NCI-H524 (cell line): ENCODE data around the gene PUSL1.

ENCODE experiments used
- DNase-seq, 2 experiments: peaks; one replicate each; lab custom pipeline; 2025; lab: John Stamatoyannopoulos, UW

The PUSL1 gene

DNA sequence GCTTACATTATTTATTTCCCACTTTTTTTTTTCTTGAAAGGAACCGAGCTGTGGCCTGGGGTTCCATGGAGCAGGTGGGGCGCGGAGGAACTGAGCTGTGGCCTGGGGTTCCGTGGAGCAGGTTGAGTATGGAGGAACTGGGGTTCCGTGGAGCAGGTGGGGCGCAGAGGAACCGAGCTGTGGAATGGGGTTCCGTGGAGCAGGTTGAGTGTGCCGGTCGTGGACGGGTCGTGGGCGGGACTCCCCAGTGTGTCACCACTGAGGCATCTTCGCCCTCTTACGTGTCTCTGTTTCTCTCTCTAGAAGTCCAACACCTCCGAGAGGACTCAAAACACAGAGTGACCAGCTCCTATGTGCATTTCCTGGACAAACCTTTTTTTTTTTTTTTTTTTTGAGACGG lies 29.4 kb upstream of the PUSL1 start:
- DNase-seq = no peak

DNA sequence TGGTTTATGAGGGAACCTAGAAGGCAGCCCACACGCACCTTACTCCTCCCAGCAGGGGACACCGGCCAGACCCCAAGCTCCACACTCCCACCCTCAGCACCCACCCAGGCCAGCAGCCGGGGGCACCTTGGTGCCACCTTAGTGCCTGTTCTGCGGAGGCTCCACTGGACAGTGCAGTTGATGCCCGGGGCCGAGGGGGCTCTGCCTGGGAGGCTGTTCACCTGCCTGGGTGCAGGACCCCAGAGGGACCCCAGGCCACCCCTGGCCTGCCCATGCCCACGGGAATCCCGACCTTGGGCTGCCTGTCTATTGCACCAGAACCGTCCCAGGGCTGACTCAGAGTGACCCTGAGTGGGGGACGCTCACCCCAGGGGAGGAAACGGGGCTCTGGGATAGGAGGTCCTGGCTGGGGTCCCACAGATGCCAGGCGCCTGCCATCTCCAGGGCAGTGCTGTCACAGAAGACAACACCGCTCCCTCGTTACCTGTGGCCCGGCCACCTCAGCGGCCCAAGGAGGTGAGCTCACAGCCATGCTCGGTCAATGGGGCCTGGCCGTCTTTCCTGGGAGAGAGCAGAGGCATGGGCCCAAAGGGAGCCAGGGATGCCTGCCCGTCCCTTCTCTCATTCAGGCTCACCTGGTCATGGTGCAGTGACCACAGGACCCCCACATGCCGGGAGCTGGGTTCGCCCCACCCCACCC lies 27.5 kb upstream of the PUSL1 start:
- DNase-seq = no peak

DNA sequence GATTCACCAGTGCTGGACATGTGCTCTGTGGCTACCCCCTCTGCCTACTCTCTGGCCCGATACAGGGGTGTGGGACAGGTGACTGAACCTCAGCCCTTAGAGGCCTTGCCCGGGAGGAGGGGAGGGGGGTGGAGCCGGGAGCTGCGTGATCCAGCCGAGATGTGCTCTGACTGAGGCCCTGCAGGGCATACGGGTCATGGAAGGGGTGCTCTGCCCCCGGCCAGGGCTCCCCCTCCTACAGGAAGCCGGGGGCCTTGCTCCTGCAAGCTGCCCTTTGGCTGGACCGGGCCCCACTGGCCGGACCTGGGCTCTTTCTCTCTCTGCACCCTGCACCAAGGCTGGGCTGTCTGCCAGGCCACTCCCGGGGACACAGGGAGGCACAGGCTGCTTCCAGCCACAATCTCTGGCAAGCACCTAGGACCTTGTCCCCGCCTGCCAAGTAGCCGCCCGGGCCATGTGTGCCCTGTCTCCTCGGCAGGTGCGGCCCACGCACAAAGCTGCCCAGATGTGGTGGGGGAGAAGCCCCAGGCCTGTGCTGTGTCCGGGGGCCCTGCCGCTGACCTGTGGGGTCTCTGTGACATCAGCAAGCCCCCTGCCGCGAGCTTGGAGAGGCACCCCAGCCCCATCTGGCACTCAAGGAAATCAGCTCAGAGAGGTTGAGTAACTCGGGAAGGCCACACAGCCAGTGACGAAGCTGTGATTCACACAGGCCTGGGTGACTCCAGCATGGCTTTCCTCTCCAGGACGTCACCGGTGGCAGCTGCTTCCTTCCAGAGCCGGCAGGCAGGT lies 26.7 kb upstream of the PUSL1 start:
- no peak for DNase-seq

DNA sequence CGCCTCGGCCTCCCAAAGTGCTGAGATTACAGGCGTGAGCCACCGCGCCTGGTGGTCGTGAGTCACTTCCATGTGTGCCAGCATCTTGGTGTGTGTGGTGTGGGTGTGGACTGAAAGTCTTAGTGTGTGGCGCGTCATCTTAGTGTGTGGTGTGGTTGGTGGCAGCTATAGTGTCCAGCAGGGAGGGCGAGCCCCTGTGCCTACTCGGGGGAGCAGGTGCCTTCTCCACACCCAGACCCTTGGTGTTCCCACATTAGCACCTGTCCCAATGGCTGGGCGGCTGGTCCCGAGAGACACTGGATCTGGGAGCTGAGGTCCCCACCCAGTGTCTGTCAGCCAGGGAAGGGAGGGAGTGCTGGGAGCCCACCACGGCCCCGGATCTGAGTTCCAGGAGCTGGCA lies 25.4 kb upstream of the PUSL1 start:
- no peak for DNase-seq

DNA sequence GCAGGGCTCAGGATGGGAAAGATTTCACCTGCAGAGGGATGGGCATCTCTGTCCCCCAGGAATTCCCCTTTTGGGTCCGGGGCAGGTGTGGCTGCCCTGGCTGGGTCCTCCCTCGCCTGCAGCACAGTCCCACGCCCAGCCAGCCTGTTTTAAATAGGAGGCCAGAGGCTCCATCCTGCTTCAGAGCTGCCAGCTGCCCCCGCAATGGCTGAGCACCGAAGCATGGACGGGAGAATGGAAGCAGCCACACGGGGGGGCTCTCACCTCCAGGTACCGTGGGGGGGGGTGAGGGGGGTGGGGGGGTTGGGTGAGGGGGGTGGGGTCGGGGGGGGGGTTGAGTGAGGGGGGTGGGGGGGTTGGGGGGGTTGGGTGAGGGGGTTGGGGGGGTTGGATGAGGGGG lies 24.6 kb upstream of the PUSL1 start:
- no peak for DNase-seq

DNA sequence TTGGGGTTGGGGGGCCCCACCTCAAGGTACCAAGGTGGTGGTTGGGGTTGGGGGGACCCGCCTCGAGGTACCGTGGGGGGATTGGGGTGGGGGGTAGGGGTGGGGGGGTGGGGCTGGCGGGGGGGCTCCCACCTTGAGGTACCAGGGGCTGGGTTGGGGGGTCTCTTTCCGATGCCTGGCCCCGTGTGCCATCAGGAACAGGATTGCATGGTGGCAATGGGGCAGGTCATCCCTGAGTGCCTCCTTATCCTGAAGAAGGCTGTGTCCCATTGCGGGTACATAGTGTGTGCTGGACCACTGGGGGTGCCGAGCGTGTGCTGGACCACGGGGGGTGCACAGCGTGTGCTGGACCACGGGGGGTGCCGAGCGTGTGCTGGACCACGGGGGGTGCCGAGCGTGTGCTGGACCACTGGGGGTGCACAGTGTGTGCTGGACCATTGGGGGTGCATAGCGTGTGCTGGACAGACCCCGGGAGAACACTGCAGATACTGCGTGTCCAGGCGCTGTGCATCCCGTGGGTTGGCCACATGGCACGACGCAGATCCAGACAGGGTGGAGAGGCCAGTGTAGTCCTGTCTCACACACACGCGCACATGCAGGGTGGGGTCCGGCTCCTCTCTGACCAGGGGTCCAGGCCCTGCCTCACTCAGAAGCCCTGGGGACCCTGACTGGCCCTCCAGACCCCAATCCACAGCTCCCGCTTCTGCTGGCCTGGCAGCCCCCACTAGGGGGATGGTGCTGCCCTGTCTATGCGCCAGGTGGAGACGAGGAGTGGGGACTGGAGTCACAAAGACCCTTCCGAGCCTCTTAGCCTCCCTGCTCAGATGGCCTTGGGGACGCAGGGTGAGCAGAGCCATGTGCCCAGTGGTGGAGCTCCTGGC lies 23.9 kb upstream of the PUSL1 start:
- no peak for DNase-seq

DNA sequence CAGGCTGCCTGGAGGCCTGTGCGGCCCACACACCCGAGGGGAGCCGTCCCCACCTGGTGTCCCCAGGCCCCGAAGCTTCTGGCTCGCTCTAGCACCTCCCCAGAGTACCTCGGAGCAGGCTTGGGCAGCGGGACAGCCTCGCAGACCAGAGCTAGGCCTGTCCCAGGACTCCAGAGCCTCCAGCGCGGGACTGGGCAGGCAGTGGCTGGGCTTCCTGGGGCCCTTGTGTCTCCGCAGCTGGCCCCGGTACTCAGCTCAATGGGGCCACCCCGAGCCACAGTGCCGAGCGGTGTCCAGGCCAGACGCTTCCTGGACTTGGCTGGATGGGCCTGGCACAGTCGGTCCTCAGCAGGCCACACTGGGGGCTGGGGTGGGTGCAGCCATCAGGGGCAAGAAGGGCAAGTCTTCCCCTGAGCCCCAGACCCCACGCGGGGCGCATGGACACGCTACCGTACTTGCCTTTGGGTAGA lies 23.3 kb upstream of the PUSL1 start:
- no peak for DNase-seq

DNA sequence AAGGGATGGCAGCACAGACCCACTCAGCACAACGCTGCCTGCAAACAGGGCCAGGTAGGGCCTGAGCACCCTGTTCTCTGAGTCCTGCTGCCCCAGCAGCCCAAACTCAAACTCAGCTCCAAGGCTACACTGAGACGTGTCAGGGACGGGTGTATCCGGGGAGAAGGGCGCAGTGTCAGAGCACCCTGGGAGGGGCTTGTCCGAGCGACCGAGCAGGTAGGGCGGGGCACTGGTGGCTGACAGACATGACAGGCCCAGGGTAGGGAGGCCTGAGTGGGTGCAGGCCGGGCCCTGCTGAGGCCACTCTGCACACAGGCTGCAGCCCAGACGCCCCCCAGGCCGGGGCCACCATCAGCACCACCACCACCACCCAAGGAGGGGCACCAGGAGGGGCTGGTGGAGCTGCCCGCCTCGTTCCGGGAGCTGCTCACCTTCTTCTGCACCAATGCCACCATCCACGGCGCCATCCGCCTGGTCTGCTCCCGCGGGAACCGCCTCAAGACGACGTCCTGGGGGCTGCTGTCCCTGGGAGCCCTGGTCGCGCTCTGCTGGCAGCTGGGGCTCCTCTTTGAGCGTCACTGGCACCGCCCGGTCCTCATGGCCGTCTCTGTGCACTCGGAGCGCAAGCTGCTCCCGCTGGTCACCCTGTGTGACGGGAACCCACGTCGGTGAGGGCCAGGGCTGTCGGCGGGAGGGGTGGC lies 22.6 kb upstream of the PUSL1 start:
- DNase-seq = peak in 1 of 2 experiments; percentile 28

DNA sequence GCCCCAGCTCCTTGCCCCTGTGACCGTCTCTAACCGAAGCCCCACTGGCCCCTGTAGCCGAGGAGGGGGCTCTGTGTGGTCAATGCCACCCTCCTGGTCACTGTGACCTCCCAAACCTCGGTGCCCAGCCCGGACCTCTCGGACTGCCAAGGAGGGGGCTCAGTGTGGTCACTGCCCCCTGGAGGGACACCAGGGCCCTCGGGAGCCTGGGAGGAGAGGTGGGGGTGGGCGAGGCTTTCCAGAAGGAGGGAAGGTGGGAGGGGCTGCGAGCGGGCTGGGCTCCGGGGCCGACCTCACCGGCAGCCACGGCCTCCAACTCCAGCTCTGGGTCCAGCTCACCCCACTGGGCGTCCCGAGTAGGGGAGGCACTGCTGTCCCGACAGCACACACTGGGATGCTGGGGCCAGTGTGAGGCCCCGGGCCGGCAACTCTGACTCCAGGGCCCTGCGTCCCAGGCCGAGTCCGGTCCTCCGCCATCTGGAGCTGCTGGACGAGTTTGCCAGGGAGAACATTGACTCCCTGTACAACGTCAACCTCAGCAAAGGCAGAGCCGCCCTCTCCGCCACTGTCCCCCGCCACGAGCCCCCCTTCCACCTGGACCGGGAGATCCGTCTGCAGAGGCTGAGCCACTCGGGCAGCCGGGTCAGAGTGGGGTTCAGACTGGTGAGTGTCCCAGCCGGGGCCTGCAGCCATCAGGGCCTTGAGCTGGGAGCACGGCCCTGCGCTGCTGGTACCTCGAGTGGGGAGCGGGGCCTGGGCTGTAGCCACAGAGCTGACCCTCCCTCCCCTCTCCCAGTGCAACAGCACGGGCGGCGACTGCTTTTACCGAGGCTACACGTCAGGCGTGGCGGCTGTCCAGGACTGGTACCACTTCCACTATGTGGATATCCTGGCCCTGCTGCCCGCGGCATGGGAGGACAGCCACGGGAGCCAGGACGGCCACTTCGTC lies 21.8 kb upstream of the PUSL1 start:
- DNase-seq = no peak

DNA sequence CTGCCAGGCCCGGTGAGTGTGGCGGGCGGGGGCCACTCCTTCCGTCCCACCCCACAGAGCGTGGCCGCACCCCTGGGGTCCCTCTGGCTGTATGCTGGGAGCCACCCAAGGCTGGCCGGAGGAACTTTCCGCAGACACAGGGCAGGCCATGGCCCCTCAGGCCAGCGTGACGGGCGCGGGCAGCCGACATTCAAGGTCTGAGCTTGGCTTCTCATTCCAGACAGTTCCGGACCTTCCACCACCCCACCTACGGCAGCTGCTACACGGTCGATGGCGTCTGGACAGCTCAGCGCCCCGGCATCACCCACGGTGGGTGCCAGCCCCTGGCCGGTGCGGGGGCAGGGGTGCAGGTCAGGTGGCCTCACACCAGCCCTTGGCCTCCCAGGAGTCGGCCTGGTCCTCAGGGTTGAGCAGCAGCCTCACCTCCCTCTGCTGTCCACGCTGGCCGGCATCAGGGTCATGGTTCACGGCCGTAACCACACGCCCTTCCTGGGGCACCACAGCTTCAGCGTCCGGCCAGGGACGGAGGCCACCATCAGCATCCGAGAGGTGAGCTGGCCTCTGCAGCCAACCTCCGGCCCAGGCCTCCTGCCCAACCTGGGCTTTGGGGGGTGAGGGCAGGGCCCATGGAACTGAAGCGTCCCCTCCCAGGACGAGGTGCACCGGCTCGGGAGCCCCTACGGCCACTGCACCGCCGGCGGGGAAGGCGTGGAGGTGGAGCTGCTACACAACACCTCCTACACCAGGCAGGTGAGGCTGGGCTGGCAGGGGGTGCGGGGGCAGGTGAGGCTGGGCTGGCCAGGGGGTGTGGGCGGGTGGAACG lies 20.9 kb upstream of the PUSL1 start:
- no peak for DNase-seq

DNA sequence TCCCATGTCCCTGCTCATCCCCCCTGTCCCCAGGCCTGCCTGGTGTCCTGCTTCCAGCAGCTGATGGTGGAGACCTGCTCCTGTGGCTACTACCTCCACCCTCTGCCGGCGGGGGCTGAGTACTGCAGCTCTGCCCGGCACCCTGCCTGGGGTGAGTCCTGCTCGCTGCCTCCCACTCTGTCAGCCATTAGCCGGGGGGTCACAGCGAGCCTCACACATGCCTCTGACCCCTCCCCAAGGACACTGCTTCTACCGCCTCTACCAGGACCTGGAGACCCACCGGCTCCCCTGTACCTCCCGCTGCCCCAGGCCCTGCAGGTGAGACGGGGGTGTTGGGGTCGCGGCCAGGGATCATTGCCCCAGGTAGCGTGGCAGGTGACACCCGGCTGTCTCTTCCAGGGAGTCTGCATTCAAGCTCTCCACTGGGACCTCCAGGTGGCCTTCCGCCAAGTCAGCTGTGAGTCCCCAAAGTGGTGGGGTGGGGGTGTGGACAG lies 18.1 kb upstream of the PUSL1 start:
- DNase-seq = peak in 1 of 2 experiments; percentile 50

DNA sequence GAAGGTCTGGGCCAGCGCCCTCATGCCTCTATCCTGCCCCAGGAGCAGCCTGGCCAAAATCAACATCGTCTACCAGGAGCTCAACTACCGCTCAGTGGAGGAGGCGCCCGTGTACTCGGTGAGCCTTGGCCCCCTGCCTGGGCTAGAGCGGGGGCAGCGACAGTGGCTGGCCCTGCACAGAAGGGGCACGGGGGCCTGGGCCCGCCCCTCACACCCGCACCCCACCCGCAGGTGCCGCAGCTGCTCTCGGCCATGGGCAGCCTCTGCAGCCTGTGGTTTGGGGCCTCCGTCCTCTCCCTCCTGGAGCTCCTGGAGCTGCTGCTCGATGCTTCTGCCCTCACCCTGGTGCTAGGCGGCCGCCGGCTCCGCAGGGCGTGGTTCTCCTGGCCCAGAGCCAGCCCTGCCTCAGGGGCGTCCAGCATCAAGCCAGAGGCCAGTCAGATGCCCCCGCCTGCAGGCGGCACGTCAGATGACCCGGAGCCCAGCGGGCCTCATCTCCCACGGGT lies 17.3 kb upstream of the PUSL1 start:
- no peak for DNase-seq

DNA sequence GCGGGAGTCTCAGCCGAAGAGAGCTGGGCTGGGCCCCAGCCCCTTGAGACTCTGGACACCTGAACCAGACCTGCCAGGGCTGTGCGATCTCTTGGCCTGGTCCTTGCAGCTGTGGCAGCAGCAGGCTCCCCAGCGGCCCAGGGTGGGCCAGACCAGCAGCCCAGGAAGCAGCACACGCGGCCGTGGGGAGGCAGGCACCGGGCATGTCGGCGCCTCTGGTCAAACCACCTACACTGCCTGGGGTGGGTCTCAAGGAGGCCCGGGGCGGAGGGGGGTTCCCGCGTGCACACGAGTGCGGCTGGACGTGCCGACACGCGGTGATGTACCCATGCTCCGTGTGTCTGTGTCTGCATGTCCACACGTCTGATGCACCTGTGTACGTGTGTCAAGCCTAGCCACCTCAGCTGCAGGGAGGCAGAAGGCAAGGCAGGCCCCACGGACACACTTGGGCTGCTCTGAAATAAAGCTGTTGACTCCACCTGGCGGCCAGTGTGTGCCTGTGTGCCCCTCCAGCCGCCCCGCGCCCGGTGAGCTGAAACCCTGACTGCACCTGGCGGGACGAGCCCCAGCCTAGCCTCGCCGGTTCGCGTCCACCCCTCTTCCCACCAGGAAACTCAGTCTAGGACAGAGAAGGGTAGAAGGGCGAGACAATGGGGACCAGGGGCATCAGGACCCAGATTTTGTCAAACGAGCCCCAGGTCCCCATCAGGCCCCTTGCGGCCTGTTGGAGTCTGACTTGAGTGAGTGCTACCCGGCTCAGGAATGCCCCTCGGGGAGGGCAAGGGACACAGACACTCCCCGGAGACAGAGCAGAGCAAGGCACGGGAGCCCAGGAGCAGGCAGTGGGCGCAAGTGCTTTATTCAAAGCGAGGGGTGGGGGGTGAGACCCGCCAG lies 16.6 kb upstream of the PUSL1 start:
- peak in 1 of 2 experiments; percentile 69 for DNase-seq

DNA sequence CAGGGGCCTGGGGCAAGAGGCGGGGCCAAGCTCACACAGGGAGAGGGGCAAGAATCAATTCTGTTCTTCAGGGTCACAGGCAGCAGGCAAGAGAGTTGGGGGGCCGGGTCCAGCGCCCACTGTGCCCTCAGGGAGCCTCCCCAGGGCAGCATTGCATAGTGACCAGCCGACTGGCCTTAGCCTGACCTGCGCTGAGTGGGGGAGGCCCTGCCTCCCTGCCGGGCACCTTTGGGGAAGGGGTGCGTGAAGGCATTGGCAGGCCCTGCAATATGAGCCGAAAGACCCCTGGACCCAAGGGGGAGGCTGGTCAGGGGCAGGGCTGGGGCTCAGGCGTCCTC lies 16.0 kb upstream of the PUSL1 start:
- DNase-seq = no peak

DNA sequence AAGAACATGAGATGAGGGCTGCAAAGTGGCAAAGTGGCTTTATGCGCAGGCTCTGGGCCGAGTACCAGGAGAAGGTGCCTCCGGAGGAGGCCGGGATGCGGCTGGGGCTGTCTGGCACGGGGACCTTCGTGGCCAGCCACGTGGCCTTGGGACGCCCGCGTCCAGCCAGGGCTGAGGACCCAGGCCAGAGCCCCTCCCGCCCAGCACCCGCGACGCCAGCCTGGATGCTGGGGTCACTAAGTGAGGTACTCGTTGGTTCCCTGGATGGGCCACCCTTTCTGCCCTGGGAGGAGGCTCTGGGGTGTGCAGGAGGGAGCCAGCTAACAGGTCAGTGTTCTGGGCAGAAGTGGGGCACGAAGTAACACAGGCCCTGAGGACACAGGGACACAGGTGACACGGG lies 15.5 kb upstream of the PUSL1 start:
- DNase-seq = no peak

DNA sequence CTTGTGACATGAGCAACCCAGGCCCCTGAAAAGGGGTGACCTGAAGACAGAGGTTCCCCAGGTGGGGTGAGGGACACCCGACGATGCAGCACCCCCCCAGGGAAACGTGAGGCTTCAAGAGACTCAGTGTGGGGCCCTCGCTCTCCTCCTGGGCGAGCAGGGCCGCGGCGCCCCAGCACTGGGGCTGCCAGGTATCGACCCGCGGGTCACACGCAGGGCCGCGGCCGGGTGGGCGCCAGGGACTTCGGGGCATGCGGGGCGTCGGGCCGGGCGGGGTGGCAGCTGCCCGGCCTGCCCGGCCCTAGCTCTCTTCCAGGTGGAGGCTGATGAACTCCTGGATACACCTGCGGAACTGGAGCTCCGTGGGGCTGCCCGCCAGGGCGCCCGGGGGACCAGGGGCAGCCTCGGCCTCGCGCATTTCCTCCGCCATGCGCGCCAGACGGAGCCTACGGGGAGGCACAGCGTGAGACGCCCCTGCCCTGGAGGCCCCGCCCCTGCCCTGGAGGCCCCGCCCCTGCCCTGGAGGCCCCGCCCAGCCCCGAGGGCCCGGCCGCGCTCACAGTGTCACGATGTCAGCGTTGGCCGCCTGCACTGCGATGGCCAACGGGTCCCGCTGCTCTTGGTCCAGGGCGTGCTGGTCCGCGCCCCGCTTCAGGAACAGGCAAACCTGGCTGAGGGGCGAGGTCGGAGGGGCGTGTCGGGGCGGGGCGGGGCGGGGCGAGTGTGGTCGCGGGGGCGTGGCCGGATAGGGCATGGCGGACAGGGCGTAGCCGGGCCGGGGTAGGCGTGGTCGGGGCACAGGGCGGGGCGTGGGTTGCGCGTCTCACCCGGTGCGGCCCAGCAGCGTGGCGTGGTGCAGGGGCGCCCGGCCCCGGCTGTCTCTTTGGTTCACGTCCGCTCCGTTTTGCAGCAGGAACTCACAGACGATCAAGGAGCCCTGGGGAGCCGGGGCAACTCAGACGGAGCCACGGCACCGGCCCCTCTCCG lies 14.8 kb upstream of the PUSL1 start:
- no peak for DNase-seq

DNA sequence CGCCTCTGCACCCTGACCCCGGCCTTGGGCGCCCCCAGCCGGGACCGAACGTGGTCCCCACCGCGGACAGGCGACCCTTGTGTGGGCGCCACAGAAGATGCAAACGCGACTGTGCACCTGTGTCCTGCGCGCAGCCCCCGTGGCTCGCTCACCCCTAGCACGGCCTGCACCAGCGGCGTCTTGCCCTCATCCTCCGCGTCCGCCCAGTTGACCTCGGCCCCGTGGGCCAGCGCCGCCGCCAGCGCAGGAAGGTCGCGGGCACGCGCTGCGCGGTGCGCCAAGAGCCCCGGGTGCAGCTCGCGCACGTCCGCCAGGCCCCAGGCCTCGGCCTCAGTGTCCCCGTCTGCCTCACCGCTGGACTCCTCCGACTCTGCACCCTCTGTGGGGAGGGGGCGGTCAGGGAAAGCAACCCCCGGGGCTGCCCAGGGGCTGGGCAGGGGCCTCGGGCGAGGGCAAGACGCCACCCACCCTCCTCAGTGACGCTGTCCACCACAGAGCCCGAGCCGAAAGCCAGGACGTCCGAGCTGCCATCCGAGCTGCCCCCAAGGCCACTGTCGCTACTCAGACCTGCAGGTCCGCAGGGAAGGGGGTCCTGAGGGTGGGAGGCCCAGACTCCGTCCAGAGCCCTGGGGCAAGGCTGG lies 14.0 kb upstream of the PUSL1 start:
- DNase-seq = no peak
